ENCODE measurements around the gene PDS5B.

The PDS5B gene

GRCh38 chr13:32629866-32630265 is 43.6 kb downstream of the PDS5B start:
- H3K4me3 ChIP-seq (ENCODE audit: low read depth, low read length), result no peak overlapping the region
- TF ChIP-seq, protein P1, sequence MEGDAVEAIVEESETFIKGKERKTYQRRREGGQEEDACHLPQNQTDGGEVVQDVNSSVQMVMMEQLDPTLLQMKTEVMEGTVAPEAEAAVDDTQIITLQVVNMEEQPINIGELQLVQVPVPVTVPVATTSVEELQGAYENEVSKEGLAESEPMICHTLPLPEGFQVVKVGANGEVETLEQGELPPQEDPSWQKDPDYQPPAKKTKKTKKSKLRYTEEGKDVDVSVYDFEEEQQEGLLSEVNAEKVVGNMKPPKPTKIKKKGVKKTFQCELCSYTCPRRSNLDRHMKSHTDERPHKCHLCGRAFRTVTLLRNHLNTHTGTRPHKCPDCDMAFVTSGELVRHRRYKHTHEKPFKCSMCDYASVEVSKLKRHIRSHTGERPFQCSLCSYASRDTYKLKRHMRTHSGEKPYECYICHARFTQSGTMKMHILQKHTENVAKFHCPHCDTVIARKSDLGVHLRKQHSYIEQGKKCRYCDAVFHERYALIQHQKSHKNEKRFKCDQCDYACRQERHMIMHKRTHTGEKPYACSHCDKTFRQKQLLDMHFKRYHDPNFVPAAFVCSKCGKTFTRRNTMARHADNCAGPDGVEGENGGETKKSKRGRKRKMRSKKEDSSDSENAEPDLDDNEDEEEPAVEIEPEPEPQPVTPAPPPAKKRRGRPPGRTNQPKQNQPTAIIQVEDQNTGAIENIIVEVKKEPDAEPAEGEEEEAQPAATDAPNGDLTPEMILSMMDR (IDR thresholded peaks at IDR 0.05; ENCODE audit: low read depth, low read length), result no peak

GRCh38 chr13:32632343-32632909 is 46.2 kb downstream of the PDS5B start:
- H3K4me3 ChIP-seq (ENCODE audit: low read depth, low read length), result no peak overlapping the region
- TF ChIP-seq, protein P1 (IDR thresholded peaks at IDR 0.05; ENCODE audit: low read depth, low read length), result no peak

DNA sequence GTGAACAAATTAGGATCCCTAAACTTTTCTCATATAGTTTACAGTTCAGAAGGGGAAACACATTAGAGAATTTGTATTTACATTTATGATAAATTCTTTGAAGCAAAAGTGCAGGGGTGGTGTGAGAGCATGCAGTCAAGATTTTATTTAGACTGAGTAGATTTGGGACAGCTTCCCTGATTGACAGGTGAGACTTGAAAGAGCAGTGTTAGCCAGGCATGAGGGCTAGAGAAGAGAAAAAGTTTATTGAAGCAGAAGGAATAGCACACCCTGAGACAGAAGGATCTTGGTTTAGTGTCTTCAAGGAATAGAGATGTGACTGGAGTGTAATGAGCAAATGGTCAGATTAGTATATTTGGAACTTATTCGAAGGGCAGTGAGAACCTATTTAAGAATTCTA is 50.5 kb downstream of the PDS5B start:
- H3K4me3 ChIP-seq (ENCODE audit: low read depth, low read length), result no peak overlapping the region
- TF ChIP-seq, protein P1 (IDR thresholded peaks at IDR 0.05; ENCODE audit: low read depth, low read length), result no peak

DNA sequence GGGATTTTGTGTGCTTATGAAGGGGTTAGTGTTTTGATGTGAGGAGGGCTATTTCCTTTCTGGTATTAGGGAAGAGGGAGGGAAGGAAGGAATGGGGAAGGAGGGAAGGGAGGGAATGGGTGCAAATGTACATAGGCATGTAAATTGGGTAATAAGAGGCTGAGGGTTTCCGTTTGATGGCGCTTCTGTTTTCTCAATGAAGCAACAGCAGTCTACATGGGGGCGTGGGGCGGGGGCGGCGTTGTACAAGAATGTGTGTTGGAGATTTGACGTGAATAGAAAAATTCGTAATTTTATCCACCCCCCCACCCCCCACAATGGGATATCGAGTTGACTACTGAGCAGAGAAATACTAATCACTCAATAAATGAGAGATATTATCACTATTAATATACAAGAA is 52.5 kb downstream of the PDS5B start:
- H3K4me3 ChIP-seq (ENCODE audit: low read depth, low read length), result no peak overlapping the region
- TF ChIP-seq, protein P1 (IDR thresholded peaks at IDR 0.05; ENCODE audit: low read depth, low read length), result no peak

DNA sequence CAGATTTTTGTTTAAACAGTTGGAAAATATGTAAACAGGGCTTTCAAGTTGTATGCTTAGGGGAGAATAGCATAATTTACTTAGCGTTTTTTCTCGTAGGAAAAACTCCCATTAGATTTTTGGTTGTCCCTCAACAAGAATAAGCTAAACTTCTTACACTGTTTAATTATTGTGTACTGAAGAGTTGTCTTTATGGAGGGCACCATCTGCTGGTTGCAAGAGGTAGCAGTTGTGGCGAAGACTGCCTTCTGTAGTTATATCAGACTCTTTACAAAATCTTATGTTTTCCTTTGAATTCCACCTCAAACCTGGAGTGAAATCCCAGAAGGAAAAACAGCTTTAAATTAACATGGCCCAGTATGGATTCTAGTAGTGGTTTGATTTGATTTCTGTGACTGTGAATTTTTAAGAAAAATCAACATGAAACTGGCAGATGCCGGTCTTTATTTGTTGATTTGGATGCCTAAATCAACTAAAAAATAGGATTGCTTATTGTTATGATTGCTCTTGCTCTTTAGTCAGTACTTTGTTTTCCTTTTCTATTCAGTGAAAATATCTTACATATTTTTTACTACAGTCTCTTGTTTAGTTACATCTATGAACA is 53.4 kb downstream of the PDS5B start:
- TF ChIP-seq, protein P1 (IDR thresholded peaks at IDR 0.05; ENCODE audit: low read depth, low read length), result peak; percentile 65
- no peak overlapping the region for H3K4me3 ChIP-seq (ENCODE audit: low read depth, low read length)

DNA sequence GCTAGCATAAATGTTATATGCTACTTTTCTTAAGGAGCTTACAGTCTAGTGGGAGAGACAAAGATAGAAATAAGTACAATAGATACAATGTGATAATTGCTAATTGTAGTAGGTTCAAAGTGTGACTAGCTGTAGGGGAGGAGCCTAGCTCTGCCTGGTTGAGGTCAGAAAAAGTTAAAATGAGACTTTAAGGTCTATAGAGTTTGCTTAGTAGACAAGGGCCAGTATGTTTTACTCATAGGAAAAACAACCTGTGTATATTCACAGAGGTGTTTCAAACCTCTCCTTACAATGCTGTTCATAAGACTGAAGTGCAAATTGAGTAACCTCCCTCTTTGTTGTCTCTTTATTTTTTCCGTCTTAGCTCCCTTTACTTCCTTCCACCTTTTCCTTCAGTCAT is 56.1 kb downstream of the PDS5B start:
- TF ChIP-seq, protein P1 (IDR thresholded peaks at IDR 0.05; ENCODE audit: low read depth, low read length), result no peak
- H3K4me3 ChIP-seq (ENCODE audit: low read depth, low read length), result no peak overlapping the region

- TF ChIP-seq, protein P1 (IDR thresholded peaks at IDR 0.05; ENCODE audit: low read depth, low read length), result no peak
- no peak overlapping the region for H3K4me3 ChIP-seq (ENCODE audit: low read depth, low read length)
These were observed 56.6 kb downstream of the PDS5B start for GRCh38 chr13:32642858-32643257.
